ENCODE measurements around the gene DLG5.

Gene DLG5

GRCh38 chr10:77974396-77975074, 48.0 kb upstream of the DLG5 start:
- Histone ChIP-seq H3K79me2 (ENCODE audit: insufficient read depth, low read length) (no peaks in the 10 kb centered on the region), H3K27ac (ENCODE audit: low read depth, low read length) (no peak overlapping the region), H3K9me3 (ENCODE audit: insufficient read depth, low read length) (no peaks in the 10 kb centered on the region), H3K4me3 (ENCODE audit: insufficient read depth, low read length, poor library complexity, severe bottlenecking) (no peak overlapping the region), H3K9me2 (replicated peaks; ENCODE audit: insufficient read depth, low read length) (no peaks in the 10 kb centered on the region), H3K9ac (ENCODE audit: low read length) (no peak overlapping the region), H3F3A (ENCODE audit: insufficient read depth) (no peaks in the 10 kb centered on the region), H3K36me3 (ENCODE audit: low read length) (no peaks in the 10 kb centered on the region), H4K20me1 (ENCODE audit: low read depth, low read length) (no peaks in the 10 kb centered on the region), H3K27me3 (ENCODE audit: low read length) (no peaks in the 10 kb centered on the region), H2AFZ (ENCODE audit: low read depth, low read length, severe bottlenecking) (no peak overlapping the region), H3K4me2 (ENCODE audit: low read depth, low read length, poor library complexity, severe bottlenecking) (no peak overlapping the region)
- TF ChIP-seq EZH2phosphoT487 (conservative IDR thresholded peaks at IDR 0.05; ENCODE audit: low read length) (no peak), CTCF (IDR thresholded peaks at IDR 0.05; ENCODE audit: insufficient read depth, low read length, poor library complexity, severe bottlenecking) (no peak)

GRCh38 chr10:77973276-77973675, 46.7 kb upstream of the DLG5 start:
- H3K79me2 ChIP-seq (ENCODE audit: insufficient read depth, low read length): no peaks in the 10 kb centered on the region
- no peak overlapping the region for H2AFZ ChIP-seq (ENCODE audit: low read depth, low read length, severe bottlenecking)
- no peaks in the 10 kb centered on the region for H3K9me3 ChIP-seq (ENCODE audit: insufficient read depth, low read length)
- no peaks in the 10 kb centered on the region for H3F3A ChIP-seq (ENCODE audit: insufficient read depth)
- TF ChIP-seq CTCF (IDR thresholded peaks at IDR 0.05; ENCODE audit: insufficient read depth, low read length, poor library complexity, severe bottlenecking): no peak
- TF ChIP-seq EZH2phosphoT487 (conservative IDR thresholded peaks at IDR 0.05; ENCODE audit: low read length): no peak
- H3K4me3 ChIP-seq (ENCODE audit: insufficient read depth, low read length, poor library complexity, severe bottlenecking): no peak overlapping the region
- no peak overlapping the region for H3K9ac ChIP-seq (ENCODE audit: low read length)
- no peak overlapping the region for H3K27ac ChIP-seq (ENCODE audit: low read depth, low read length)
- H3K4me2 ChIP-seq (ENCODE audit: low read depth, low read length, poor library complexity, severe bottlenecking): no peak overlapping the region
- H3K27me3 ChIP-seq (ENCODE audit: low read length): no peaks in the 10 kb centered on the region
- no peaks in the 10 kb centered on the region for H4K20me1 ChIP-seq (ENCODE audit: low read depth, low read length)
- no peaks in the 10 kb centered on the region for H3K36me3 ChIP-seq (ENCODE audit: low read length)
- no peaks in the 10 kb centered on the region for H3K9me2 ChIP-seq (replicated peaks; ENCODE audit: insufficient read depth, low read length)

- Histone ChIP-seq H3K27me3 (ENCODE audit: low read length) (no peaks in the 10 kb centered on the region), H3K9me2 (replicated peaks; ENCODE audit: insufficient read depth, low read length) (no peaks in the 10 kb centered on the region), H3K9ac (ENCODE audit: low read length) (no peak overlapping the region), H3K36me3 (ENCODE audit: low read length) (no peaks in the 10 kb centered on the region), H3K4me2 (ENCODE audit: low read depth, low read length, poor library complexity, severe bottlenecking) (no peak overlapping the region), H3K4me3 (ENCODE audit: insufficient read depth, low read length, poor library complexity, severe bottlenecking) (no peak overlapping the region), H3K9me3 (ENCODE audit: insufficient read depth, low read length) (no peaks in the 10 kb centered on the region), H3K79me2 (ENCODE audit: insufficient read depth, low read length) (no peaks in the 10 kb centered on the region), H2AFZ (ENCODE audit: low read depth, low read length, severe bottlenecking) (no peak overlapping the region), H3F3A (ENCODE audit: insufficient read depth) (no peaks in the 10 kb centered on the region), H3K27ac (ENCODE audit: low read depth, low read length) (no peak overlapping the region), H4K20me1 (ENCODE audit: low read depth, low read length) (no peaks in the 10 kb centered on the region)
- no peak for TF ChIP-seq CTCF (IDR thresholded peaks at IDR 0.05; ENCODE audit: insufficient read depth, low read length, poor library complexity, severe bottlenecking)
- no peak for TF ChIP-seq EZH2phosphoT487 (conservative IDR thresholded peaks at IDR 0.05; ENCODE audit: low read length)
Measured at GRCh38 chr10:77972148-77972547, 45.6 kb upstream of the DLG5 start.

Data from SU-DHL-6 (cell line).